VCaP (cell line): ENCODE measurements around the gene DNAJC2.
"Not testable (repeated sequence)": the region's sequence is repeated elsewhere in the genome, so short reads cannot be mapped to it uniquely, and the experiment has no call there.

Experiments used
- H3K27ac ChIP-seq: fragments of 450-650 bp; 2 replicates; pipeline ENCODE4 v1.5.1; 2017
- CTCF ChIP-seq: fragments of 450-650 bp; conservative IDR thresholded peaks from 2 replicates; pipeline ENCODE4 v1.5.1; 2017; ENCODE audit warnings: mild to moderate bottlenecking, moderate library complexity

Gene DNAJC2

GRCh38 chr7:103301441-103301840 lies 43.1 kb downstream of the DNAJC2 start:
- no peak overlapping the region for H3K27ac ChIP-seq
- no peak for TF ChIP-seq CTCF

GRCh38 chr7:103299660-103300059 lies 44.9 kb downstream of the DNAJC2 start:
- TF ChIP-seq CTCF = no peak
- no peak overlapping the region for H3K27ac ChIP-seq

- no peak for TF ChIP-seq CTCF
Observed at GRCh38 chr7:103297837-103298179, 46.8 kb downstream of the DNAJC2 start.

GRCh38 chr7:103296901-103297836 lies 47.4 kb downstream of the DNAJC2 start, which contains the start of gene PMPCB:
Gene PMPCB, plus strand, starts transcription at chr7:103297435. Its CDS starts 25 bp downstream, at chr7:103297460.
- TF ChIP-seq CTCF = peak; percentile 98
- H3K27ac ChIP-seq = peak within 1 kb of the TSS; percentile 90

More at GRCh38 chr7:103297837-103298179, 46.8 kb downstream of the DNAJC2 start:
- peak overlapping the region; percentile 90 for H3K27ac ChIP-seq

- no peak overlapping the region for H3K27ac ChIP-seq
- no peak for TF ChIP-seq CTCF
Observed at GRCh38 chr7:103293526-103293925, 51.0 kb downstream of the DNAJC2 start.

- no peak overlapping the region for H3K27ac ChIP-seq
- no peak for TF ChIP-seq CTCF
Observed at GRCh38 chr7:103292122-103292521, 52.4 kb downstream of the DNAJC2 start.

- not testable (repeated sequence) for H3K27ac ChIP-seq
- peak; percentile 39 for TF ChIP-seq CTCF
Observed at GRCh38 chr7:103282802-103283427, 61.7 kb downstream of the DNAJC2 start.

- peak overlapping the region; percentile 81 for H3K27ac ChIP-seq
Observed at GRCh38 chr7:103280803-103281155, 63.8 kb downstream of the DNAJC2 start.

GRCh38 chr7:103279963-103280802 lies 64.4 kb downstream of the DNAJC2 start:
- H3K27ac ChIP-seq = peak overlapping the region; percentile 81

- H3K27ac ChIP-seq = peak overlapping the region; percentile 81
Observed at GRCh38 chr7:103279636-103279962, 65.0 kb downstream of the DNAJC2 start.

GRCh38 chr7:103278195-103278594 lies 66.4 kb downstream of the DNAJC2 start:
- not testable (repeated sequence) for H3K27ac ChIP-seq
